NCI-H1930 (cell line): ENCODE measurements around the gene TRIML1.

ENCODE experiments used
- DNase-seq, 2 experiments: peaks; one replicate each; lab custom pipeline; 2025; lab: John Stamatoyannopoulos, UW

Gene TRIML1

GRCh38 chr4:188139141-188139540, at the start of gene TRIML1:
TRIML1 (plus strand) TSS chr4:188139441; CDS start chr4:188139559, 118 bp downstream.
- DNase-seq = no peak

GRCh38 chr4:188092824-188093223, 46.4 kb upstream of the TRIML1 start:
- DNase-seq = no peak

DNA sequence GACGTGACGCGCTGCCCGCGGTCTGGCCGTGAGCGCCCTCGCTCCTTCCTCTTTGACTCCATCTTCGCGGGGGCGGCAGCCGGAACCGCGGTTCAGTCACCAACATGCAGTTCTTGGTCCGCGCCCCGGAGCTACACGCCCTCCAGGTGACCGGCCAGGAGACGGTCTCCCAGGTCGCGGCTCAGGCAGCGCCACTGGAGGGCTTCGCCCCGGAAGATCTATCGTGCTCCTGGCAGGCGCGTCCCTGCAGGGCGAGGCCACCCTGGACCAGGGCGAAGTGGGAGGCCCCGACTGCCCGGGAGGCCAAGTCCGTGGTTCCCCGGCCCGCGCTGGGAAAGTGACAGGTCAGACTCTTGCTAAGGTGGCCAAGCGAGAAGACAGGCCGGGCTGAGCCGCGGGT, 32.8 kb upstream of the TRIML1 start:
- DNase-seq = no peak

DNA sequence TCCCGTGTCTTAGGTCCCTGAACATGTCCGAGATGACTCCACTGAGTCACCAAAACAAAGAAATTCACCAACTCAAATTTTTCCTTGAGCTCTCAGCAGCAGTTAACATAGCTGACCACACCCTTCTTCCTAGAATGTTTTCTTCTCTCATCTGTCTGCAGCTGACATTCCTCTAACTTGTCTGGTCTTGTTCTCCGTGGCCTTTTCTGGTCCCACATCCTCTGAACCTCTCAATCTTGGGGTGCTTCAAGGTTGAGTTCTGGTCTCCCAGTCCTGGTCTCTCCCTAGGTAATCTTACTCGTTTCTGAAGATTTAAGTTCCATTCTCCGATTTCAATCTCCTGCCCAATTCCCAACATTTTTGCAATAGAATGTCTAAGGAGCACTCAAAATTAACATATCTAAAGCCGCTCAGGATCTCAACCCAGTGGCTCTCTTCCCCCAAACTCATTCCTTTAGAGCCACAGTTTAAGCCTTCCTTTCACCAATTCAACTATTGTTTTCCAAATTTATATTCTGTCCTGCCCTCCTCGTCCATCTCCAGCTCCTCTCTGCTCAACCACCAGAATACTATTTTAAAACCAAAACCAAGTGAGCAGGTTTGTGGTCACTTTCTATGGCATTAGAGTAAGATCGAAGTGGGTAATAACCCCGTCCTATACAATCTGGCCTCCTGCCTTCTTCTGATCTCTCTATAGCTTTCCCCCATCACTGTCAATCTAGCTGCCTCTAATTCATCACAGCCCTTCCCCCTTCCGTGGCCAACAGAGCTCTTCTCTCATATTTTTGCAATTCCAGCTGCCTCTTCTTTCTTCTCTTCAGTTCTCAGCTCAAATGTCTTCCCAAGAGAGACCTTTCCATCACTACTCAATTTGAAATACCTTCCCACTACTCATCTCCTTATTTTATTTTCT, 31.1 kb upstream of the TRIML1 start:
- DNase-seq = no peak

- no peak for DNase-seq
Observed at GRCh38 chr4:188109157-188109755, 30.0 kb upstream of the TRIML1 start, which contains the start of gene TRIML2. TRIML2 (minus strand) TSS chr4:188109603; CDS start chr4:188105368, 4,235 bp downstream.

- no peak for DNase-seq
Observed at GRCh38 chr4:188110036-188110435, 29.2 kb upstream of the TRIML1 start.

DNA sequence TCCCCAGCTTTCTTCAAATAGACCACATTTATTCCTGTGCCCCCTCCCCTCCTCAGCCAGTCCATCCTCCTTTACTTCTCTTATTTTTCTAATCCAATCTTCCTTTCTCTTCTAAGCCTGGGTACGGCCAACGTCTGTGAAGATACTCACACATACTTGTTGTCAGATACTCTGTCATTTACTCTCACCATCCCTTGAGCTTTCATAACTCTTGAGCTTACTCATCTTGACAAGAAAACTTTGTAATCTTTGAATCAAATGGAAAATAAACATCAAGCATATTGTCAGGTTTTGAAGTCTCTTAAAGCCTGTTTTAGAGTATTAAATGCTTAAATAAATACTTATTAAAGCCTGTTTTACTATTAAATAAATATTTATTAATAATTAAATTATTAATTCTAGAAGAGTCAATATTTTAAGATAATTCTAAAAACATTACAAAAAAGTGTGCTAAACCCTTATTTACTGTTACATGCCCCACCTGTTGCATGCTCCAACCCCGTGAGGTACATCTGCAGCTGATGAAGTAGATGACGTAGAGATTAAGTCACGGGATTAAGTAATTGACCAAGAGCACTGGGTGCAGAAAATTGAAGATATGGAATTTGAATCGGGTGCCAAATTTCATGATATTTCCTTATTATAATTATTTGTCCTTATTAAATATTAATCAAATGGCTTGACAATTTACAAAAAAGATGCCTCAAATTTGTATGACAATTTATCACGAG, 28.3 kb upstream of the TRIML1 start:
- no peak for DNase-seq

DNA sequence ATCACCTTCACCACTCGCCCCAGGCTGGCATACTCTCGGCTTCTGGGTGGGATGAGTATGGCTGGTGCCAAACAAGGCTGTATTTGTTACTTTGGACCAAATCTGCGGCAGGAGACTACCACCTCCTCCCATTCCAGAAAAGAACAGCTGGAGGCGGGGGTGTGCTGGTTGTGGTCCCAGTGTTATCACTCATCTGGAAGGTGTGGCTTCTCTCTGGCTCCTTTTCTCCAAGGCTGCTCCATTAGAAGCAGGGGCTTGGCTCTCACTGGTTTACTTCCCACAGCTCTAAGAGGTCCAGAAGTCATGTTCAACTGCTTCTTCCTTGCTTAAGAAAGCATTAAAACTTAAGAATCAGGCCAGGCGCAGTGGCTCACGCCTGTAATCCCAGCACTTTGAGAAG, 27.3 kb upstream of the TRIML1 start:
- DNase-seq = no peak

- no peak for DNase-seq
Observed at GRCh38 chr4:188113156-188113555, 26.1 kb upstream of the TRIML1 start.

DNA sequence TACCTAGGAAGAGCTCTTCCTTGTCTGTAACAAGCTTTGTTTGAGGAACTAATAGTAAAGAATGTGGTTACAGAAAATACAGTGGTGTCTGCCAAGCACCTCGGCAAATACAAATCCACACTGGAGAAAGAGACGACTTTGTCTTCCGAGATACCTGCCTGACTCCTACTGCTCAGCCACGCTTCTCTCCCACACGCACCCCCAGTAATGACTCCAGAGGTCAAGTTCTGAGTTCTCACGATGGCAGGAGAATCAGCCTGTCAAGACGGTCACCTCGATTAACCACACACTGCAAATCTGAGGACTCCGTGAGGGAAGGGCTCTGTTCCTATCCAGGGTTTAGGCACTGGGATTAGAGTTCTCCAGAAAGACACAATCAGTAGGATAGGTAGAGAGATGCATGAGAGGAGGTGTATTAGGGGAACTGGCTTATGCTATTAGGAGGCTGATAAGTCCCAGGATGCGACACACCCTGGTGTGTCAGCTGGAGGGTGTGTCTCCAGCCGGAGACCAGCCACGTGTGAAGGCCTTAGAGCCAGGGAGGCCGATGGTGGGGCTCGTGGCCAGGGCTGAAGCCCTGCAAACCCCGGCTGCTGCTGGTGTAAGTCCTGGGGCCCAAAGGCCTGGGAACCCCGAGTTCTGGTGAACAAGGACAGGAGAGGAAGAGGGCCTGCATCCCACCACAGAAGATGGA, 21.5 kb upstream of the TRIML1 start:
- DNase-seq = no peak

- DNase-seq = no peak
Observed at GRCh38 chr4:188121530-188121929, 17.7 kb upstream of the TRIML1 start.

DNA sequence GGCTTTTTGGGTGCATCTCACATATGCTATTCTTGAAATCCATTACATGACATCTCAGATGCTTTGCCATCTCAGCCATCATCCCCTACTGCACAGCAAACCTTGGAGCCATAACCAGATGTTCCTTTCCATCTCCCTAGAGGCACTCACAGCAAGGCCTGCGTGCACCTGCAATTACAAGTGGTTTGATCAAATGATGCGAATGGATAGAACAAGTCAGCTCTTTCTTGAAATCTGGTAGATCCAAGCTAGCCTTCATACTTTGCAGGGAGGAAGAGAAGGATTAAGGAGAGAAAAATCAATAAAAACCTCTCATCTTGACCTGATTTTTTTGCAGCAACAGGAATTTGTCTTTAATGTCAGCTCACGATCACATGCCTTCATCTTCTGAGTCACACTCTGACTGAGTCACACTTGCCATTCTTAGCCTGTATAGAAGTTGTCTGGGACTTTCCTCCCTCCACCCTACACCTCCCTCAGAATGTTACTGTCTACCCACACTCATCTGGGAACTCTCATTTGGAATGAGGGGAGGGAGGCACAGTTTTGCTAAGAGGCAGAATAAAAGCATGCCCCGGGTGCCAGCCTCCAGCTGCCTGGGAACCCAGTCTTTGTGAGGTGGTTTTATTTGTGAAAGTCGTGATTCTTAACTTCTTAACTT, 11.9 kb upstream of the TRIML1 start:
- no peak for DNase-seq

- DNase-seq = no peak
Observed at GRCh38 chr4:188130355-188130754, 8.9 kb upstream of the TRIML1 start.

DNA sequence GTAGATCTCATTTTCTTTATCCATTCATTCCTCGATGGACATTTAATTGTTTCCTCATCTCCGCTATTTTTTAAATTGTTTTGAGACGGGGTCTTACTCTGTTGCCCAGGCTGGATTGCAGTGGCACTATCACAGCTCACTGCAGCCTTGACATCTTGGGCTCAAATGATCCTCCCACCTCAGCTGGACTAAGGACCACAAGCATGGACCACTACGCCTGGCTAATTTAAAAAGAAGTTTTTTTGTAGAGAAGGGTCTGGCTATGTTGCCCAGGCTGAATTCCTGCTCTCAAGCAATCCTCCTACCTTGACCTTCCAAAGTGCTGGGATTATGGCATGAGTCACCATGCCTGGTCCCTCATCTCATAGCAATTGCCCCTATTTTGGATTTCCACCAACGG, 7.0 kb upstream of the TRIML1 start:
- DNase-seq = no peak

- DNase-seq = no peak
Observed at GRCh38 chr4:188138227-188138626, 1.0 kb upstream of the TRIML1 start.

DNA sequence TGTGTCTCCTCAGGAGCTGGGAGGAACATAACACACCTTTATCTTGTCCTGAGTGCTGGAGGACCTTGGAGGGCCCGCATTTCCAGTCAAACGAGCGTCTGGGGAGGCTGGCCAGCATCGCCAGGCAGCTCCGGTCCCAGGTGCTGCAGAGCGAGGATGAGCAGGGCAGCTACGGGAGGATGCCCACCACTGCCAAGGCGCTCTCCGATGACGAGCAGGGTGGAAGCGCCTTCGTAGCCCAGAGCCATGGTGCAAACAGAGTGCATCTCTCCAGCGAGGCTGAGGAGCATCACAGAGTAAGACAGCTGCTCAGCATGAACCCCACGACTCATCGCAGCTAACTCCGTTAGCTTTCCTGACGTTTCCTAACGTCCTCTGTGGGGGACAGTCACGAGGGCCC, 430 bp downstream of the TRIML1 start:
- no peak for DNase-seq

DNA sequence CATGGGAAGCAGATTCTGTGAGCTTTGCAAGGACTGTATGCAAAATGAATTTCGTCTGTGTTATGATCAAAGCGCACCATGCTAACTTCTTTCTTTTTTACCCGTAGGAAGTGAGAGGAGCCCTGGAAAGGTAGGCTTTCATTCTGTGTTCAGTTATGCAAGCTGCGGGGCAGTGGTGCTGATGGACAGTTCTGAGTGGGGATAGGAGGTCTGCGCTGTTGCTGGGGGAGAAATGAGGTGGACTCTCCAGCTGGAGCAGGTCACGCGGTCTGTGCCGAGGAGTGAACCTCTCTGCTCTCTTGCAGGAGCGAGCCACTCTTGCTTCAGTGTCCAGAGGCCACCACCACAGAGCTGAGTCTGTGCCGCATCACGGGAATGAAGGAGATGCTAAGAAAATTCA, 4.5 kb downstream of the TRIML1 start:
- DNase-seq = no peak

GRCh38 chr4:188145601-188146000, 6.4 kb downstream of the TRIML1 start:
- DNase-seq = no peak

DNA sequence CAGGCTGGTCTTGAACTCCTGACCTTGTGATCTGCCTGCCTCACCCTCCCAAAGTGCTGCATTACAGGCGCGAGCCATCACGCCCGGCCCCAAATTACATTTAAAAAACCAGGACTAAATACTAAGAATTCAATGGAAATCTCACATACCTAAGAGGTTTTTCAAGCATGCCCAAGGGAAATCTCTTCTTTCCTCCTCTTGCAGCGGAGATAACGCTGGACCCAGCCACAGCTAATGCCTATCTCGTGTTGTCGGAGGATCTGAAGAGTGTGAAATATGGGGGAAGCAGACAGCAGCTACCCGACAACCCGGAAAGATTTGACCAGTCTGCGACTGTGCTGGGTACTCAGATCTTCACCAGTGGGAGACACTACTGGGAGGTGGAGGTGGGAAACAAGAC, 7.4 kb downstream of the TRIML1 start:
- DNase-seq = no peak

DNA sequence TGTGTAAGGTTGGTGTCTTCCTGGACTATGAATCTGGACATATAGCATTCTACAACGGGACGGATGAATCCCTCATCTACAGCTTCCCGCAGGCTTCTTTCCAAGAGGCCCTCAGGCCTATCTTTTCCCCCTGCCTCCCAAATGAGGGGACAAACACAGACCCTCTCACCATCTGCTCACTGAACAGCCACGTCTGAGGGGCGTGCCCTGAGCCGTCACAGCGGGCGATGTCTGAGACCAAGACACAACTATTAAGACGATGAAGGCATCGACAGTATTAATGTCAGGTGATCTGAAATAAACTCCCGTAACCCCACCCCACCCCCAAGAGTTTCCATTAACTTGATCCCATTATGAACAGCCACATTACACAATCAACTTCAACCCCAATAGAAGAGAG, 7.9 kb downstream of the TRIML1 start:
- no peak for DNase-seq

GRCh38 chr4:188147776-188148175, 8.5 kb downstream of the TRIML1 start:
- no peak for DNase-seq
